Stimulated activated CD4-positive, alpha-beta T cell treated with anti-CD3 and anti-CD28 coated beads, Interleukin-2, amount 100 ng/mL, for 48 hours (primary cell): ENCODE measurements around the gene TNKS1BP1.
"Not testable (repeated sequence)": the region's sequence is repeated elsewhere in the genome, so short reads cannot be mapped to it uniquely, and the experiment has no call there.

ENCODE experiments used
- DNase-seq, 2 donors: peaks; one replicate each; pipeline ENCODE4 v3.0.0-alpha.2; 2020

TNKS1BP1 gene

DNA sequence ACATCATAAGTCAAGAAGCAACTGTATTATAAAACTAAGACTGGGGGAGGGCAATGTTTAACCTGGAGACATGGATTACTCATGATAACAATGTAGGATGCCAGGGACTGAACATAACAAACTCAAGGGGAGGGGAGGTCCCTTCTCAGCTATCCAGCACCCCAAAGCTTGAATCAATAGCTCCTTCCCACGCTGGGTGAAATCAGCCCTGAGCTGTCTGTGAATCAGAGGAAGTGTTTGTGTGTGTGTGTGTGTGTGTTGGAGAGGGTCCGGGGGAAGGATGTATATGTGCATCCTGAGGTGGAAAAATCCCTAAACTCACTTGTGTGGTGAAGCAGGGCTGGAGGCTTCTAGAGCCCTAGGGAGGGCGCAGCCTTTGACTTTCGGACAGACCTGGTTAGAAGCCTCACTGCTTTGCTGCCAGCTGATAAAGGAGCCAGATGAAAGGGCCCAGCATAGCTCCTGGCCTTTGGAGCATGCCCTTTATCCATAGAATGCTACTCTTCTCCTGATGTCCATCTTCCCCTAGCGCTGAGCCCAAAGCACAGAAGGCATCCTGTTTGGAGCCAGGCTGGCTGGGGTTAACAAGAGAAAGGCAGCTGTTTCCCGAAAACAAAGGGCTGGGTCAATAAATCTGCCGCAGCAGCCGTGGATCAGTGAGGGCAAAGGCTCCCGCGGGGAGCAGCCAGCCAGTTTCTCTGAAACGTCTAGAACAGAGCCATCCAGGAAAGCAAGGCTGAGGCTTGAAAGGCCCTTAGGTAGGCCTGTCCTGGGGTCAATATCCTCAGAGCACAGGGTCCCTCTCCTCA lies 35.8 kb downstream of the TNKS1BP1 start:
- no peak for DNase-seq

DNA sequence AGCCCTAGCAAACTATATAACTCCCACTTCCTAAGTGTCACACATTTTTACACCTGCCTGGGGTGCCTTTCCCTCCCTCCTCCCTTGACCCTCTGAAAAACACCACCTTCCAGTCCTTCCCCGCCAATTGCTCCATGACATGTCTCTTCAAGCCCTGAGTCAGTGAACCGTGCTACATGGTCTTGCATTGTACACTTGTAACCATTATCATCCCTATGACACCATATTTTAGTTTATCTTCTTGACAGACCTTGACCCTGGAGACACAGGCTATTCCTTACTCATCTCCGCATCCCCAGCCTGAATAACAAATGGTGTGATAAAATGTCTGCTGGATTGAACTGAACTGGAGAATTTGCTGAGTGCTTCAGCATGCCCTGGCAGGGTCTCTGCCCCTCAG lies 36.9 kb downstream of the TNKS1BP1 start:
- no peak for DNase-seq

DNA sequence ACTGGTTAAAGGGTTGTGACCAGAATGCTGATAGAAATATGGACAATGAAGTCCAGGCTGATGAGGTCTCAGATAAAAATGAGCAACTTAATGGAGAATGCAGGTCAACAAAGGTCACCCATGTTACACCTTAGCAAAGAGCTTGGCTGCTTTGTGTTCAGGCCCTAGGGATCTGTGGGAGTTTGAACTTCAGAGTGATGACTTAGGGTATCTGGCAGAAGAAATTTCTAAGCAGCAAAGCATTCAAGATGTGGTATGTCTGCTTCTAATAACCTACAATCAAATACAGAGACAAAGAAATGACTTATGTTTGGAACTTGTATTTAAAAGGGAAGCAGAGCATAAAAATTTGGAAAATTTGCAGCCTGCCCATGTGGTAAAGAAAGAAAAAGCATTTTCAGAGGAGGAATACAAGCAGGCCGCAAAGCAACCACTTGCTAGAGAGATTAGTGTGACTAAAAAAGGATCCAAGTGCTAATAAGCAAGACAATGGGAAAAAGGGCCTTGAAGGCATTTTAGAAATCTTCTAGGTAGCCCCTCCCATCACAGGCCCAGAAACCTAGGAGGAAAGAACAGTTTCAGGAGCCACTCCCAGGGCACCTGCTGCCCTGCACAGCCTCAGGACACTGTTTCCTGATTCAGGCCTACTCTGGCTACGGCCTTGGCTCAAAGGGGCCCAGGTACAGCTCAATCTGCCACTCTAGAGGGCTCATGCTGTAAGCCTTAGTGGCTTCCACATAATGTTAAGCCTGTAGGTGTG lies 41.3 kb downstream of the TNKS1BP1 start:
- DNase-seq: no peak

DNA sequence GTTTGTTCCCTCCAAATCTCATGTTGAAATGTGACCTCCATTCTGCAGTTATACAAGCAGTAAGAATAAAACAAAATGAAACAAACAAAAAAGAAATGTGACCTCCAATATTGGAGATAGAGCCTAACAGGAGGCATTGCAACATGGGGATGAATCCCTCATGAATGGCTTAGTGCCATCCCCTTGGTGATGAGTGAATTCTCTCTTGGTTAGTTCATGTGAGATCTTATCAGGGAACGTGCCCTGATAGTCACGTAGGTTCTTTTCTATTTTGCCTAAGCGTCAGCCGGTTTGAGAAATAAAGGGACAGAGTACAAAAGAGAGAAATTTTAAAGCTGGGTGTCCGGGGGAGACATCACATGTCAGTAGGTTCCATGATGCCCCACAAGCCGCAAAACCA lies 43.2 kb downstream of the TNKS1BP1 start:
- DNase-seq: not testable (repeated sequence)

DNA sequence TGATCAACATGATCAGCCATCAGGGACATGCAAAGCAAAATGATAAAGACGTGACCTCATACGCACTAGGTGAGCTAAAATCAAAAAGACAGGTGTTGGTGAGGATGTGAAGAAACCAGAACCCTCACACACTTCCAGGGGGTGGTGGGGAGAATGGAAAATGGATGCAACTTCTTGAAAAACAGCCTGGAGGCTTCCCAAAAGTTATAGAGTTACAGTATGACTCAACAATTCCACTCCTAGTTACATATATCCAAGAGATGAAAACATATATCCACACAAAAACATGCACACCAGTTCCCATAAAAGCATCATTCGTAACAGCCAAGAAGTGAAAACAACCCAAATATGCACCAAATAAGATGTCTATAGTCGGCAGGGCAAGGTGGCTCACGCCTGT lies 45.6 kb downstream of the TNKS1BP1 start:
- DNase-seq: no peak

DNA sequence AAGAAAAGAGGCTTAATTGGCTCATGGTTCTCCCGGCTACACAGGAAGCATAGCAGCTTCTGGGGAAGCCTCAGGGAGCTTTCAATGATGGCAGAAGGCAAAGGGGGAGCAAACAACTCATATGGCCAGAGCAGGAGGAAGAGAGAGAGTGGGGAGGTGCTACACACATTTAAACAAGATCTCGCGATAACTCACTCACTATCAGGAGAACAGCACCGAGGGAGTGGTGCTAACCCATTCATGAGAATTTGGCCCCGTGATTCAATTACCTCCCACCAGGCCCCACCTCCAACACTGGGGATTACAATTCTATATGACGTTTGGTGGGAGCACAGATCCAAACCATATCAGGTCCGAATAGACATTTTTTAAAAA lies 46.0 kb downstream of the TNKS1BP1 start:
- no peak for DNase-seq

DNA sequence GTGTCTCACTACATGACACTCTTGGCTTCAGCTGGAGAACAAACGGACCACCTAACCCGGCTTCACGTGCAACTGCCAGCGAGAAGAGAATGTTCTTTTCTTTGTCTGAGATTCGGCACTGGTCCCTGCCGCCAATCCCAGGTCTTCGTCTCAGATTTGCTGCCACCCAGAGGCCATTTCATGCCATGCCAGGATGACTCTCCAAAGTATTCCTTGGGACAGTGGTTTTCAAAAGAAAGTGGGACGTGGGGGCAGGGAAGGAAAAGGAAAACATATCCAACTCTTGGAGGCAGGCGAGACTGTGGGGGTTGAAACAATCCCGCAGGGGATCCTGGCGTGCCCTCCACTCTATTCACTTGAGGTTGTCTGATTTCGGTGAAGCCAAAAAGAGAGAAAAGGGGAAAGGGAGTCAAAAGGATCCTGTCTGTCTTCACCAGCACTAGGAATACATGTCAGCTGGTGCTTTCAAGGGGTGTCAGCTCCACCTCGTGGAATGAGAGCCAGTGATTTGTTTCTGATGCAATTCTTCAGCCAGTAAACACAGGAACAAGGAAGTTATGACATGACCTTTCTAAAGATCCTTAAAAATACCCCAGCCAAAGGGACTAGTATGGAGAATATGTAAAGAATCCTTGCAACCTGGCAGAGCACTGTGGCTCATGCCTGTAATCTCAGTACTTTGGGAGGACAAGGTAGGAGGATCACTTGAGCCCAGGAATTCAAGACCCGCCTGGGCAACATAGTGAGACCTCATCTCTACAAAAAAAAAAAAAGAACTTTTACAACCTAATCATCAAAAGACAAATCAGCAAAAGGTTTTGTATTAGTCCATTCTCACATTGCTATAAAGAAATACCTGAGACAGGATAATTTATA lies 46.7 kb downstream of the TNKS1BP1 start:
- peak; percentile 25 to 32 for DNase-seq

DNA sequence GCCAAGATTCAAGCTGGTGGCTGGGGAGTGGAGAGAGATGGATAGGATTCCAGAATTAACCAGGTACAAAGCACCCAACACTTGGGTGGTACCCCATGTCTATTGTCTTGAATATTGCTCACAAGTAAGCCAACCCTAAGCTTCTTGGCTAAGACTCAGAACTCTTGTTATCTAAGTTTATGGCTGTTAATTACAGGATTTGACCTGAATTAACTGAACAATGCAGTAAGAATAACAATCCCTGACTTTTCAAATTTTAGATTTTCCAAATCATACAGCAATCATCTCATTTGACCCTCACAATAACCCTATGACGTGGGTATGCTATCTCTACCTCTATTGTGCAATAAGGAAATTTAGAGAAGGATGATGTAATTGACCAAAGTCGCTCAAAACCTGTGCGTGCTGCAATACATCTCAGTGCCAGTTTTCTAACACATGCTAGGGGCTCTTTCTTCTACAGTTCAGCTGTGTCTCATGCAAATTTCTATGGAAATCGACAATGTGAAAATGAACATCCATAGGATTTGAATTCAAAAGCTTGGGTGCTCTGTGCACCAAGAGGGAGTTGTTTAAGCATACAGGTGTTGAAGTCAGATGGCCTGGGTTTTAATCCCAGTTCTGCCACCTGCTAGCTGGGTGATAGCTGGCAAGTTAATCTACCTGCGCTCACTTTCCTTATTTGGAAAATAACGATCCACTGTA lies 47.6 kb downstream of the TNKS1BP1 start:
- DNase-seq: no peak

DNA sequence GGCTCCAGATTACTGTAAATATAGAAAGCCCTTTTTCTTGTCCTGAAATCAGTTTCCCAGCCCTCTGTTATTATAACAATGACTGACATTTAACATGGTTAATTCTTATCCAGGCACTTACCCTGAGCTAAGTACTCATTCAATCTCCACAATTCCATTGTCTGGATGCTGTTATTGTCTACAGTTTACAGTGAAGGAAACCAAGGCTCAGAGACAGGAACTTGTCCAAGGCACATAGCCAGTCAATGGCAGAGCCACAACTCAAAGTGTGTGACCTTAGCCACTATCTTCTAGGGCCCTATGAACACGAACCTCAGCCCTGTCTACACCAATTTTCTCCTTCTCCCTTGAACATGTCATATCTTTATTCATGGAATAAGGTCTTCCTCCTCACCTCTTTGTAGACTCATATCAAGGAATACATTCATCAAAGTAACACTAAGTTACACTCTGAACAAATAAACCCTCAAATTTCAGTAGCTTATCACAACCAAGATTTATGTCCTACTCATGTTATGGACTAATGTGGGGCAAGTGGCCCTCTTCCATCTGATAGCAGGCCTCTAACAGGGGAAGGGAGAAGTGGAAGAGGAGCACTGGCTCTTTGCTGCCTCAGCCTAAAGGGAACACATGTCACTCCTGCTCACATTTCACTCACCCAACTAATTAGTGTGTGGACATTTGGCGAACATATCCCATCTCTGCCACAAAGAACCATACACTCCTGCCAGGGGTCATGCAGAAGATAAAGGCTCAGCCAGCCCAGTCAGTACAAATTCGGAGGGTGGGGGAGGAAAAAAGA lies 48.4 kb downstream of the TNKS1BP1 start:
- no peak for DNase-seq

DNA sequence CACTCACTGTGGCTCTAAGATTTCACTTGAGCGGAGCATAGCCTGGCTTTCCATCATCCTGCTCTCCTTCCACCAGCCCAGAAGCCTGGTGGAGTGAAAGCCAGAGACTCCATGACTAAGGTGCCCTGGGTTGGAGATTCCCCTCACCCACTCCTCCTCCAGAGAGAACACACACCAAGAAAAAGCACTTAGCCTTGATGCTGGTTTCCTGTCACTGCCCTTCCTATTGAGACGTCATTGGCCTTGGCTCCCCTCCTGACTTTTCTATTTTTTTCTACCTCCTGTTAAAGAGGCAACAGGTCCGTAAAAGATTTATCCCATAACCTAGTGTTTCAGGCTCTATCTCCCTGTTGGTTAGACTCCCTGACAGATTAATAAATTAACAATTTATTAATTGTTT lies 49.2 kb downstream of the TNKS1BP1 start:
- DNase-seq: no peak

DNA sequence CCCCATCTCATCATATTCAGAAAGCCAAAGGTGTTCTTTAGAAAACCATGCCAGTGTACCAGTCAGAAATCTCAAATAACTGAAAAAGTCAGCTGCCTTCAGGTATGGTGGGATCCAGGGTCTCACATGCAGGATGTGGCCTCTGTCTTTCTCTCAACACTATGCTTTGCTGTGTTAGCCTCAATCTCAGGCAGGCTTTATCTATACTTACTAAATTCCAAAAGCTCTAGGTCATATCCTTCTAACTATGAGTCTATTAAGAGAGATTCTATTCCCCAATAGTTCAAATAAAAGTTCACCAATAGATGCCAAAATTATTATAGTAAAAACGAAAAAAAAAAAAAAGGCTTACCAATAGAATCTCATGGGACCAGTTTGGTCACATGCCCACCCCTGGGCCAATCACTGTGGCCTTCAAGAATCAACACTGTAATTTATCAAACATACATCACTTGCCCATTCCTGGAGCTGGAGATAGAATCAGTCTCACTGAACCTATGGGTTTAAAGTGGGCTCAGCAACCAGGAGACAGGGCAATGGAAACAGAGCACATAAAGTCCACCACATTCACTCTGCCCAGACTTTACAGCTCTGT lies 49.8 kb downstream of the TNKS1BP1 start:
- no peak for DNase-seq

DNA sequence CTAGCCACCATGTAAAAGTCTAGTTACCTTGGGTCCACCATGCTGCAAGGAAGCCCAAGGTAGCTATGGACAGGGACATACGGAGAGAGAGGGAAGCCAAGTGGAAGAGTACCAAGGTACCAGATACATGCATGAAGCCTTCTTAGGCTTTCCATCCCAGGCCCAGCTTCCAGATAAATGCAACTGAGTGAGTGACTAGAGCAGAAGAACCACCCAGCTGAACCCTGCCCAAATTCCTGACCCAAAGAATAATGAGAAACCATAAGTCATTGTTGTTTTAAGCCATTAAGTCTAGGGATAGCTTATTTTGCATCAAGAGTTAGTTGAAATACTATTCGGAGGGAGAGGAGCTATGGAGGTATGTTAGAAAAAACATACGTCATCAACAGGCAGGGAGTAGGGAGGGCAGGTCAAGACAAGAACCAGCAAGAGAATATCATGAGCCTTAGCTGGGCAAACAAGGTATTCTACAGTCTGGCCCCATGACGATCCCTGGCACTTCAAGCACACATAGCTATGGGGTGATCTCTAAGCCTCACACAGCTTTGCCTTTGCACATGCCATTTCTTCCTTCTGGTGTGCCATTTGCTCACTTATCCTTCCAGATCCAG lies 51.2 kb downstream of the TNKS1BP1 start:
- no peak for DNase-seq

DNA sequence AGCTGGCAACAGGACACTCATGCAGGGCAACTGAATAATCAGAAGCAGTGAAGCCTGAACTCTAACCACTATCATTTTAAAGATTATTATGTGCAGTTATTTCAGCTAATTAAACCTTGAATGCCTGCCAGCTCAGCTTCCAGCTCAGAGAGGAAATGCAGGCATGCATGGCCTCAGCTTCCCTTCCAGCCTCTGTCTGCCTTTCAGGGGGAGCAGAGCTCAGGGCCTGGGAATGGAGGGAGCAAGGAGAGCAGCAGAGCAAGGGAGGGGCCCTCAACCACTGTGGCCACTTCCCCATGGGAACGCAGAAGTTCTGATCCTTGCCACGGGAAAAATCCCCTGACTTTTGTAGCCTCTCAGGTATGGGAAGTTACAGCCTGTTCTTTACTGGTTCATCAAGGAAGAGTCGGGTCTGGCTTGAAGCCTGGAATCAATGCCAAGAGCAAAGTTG lies 55.2 kb downstream of the TNKS1BP1 start:
- DNase-seq: no peak

DNA sequence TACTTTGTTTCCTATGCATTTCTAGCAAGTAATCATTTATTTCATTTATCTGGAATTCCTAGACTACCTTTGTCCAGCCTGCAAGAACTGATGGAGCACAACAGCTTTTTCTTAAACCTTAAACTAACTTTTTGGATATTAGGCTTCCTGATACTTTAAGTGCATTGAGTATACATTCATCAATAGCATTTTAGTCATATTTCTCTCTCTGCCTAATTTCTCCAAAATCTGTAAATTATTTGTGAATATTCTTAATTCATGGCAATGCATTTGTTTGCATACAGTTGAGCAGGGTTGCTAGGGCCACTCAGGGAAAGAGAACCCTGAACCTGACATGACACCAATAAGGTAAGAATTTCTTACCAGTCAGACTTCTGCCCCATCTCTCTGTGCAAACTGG lies 58.6 kb downstream of the TNKS1BP1 start:
- DNase-seq: no peak

DNA sequence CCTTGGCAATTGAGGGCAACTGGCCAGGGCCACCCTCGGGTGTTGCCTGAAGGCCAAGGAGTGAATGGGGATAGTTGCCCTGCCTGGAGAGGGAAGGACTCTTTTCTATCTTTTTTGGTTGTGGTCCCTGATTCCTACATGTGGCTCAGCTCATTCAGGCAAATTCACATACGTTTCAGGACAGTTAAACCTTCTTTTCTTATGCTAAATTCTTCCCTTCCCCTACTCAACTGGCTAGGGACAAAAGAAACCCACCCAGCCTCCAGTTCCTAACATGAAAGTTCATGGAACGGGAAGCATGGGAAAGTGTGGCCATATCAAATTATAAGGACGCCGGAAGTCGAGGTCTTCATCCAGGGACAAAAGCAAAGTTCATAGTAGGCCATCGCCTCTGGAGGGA lies 61.4 kb downstream of the TNKS1BP1 start:
- DNase-seq: no peak

DNA sequence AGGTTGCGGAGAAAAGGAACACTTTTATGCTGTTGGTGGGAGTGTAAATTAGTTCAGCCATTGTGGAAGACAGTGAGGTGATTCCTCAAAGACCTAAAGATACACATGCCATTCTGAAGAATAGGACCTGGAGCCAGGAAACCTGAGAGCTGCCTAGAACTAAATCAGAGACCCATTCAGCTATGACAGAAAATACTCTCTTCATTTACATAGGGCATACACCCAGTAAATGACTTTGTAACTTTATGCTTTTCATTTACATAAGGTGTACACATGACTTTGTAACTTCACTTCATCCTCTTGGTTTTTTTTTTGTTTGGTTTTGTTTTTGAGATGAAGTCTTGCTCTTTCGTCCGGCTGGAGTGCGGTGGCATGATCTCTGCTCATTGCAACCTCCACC lies 62.6 kb downstream of the TNKS1BP1 start:
- no peak for DNase-seq

DNA sequence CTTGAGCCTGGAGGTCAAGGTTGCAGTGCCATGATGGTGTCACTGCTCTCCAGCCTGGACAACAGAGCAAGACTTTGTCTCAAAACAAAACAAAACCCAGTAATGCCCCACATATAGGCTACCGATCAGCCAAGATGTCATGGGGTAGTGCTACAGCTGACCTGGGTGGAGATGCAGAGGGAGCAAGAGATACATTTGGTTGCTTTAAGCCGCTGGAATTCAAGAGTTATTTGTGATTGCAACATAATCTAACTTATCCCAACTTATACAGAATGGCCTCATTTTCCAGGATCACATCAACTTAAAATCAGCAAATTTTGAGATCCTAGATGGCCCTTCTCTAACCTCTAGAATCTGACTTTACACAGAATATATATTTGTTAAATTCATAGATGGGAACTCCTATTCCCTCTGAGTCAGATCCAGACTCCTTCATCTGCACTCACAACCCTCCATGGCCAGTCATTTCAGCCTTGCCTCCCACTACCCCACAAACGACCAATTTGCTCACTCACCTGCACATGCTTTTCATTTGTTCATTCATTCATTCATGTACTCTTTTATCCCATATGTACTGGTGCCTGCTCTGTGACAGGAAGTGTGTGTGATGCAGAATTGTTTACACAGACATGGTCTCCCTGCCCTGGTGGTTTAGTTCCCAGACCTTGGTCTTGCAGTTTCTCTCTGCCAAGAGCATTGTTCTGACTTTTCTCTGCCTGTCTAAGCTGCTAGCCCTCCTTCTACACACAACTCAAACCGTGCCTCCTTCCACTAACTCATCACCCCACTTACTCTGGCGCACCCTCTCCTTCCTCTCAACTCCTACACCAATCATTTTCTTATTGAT lies 63.6 kb downstream of the TNKS1BP1 start:
- no peak for DNase-seq

DNA sequence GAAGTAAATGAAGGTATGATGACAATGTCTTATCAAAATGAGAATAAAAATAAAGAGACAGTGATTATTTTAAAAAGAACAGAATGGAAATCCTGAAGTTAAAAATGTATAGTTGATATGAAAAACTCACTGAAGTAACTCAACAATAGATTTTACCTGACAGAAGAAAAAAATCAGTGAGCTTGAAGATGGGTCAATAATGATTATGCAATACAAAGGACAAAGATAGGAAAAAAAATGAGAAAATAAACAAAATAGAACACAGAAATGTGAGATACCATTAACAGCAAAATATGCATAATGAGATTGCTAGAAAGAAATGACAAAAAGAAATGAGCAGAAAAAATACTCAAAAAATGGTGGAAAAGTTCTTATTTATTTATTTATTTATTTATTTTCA lies 68.6 kb downstream of the TNKS1BP1 start:
- no peak for DNase-seq

DNA sequence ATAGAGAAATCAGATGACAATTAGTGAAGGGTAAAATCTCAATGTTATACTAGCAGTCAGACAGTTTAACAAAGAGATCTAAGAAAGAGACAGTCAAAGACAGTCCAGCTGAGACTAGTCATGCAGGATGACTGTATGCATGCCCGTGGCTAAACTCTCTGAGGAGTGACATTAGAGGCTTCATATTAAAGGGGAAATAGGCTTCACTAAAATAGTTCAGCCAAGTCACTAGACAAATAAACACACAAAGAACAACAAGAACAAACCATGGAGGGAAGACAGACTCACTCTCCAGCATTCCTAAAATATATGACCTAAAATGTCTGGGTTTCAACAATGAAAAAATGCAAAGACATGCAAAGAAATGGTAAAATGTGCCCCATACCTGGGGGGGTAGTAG lies 69.1 kb downstream of the TNKS1BP1 start:
- DNase-seq: no peak

DNA sequence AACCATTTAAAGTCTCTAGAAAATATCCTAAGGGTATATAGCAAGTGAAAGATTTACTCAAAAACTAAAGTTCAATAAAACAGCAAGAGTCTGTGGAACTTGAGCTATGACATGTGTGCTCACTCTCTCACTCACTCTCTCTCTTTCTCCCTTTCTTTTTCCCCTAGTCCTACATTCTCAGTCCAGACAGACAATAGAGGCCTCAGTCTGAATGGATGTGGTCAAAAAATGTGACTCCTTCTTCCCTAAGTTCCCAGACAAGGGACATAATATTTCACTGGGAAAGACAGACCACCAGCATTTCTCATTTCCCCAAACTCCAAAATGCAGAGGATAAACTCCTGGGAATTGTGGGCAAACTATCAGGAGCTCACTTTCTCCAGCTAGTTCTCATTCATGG lies 70.1 kb downstream of the TNKS1BP1 start:
- DNase-seq: no peak
